ENCODE results near the gene OR52I2. TPM values are rescaled to one million over a fixed set of nuclear protein-coding genes. Genes with fewer than 3 reads are reported as not detected.

Gene OR52I2
- total and polyA plus RNA-seq, 3 experiments from 2014 or later: not detected

DNA sequence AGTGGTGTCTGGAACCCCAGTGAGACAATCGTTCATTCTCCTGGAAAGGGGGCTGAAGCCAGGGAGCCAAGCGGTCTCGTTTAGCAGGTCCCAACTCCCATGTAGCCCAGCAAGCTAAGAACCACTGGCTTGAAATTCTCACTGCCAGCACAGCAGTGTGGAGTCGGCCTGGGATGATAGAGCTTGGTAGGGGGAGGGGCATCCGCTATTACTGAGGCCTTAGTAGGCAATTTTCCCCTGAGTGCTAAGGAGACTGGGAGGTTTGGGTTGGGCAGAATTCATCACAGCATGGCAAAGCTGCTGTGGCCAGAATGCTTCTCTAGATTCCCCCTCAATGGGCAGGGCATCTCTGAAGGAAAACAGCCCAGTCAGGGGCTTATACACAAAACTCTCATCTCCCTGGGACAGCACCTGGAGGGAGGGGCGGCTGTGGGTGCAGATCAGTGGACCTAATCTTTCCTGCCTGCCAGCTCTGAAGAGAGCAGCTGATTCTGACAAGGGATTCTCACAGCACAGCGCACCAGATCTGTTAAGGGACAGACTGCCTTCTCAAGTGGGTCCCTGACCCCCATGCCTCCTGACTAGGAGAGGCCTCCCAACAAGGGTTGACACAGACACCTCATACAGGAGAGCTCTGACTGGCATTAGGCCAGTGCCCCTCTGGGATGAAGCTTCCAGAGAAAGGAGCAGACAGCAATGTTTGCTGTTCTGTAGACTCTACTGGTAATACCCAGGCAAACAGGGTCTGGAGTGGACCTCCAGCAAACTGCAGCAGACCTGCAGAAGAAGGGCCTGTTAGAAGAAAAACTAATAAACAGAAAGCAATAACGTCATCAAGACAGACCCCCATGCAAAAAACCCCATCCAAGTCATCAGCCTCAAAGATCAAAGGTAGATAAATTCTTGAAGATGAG is 21.8 kb upstream of the OR52I2 start:
- CTCF ChIA-PET: no interaction called here

DNA sequence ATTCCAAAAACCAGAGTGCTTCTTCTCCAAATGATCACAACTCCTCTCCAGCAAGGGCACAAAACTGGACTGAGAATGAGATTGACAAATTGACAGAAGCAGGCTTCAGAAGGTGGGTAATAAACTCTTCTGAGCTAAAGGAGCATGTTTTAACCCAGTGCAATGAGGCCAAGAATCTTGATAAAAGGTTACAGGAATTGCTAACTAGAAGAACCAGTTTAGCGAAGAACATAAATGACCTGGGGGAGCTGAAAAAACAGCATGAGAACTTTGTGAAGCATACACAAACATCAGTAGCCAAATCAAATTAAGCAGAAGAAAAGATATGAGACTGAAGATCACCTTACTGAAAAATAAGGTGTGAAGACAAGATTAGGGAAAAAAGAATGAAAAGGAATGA is 21.1 kb upstream of the OR52I2 start:
- Mint-ChIP-seq H3K36me3 (peaks cover 0 to 5% (median 0%) of the 10 kb centered on the region in 3 donors), H3K4me1 (no peaks in the 10 kb centered on the region), H3K27ac (no peak overlapping the region), H3K4me3 (no peak overlapping the region), H3K9me3 (peaks cover 0 to 12% (median 6%) of the 10 kb centered on the region in 5 donors), H3K27me3 (peaks cover 8 to 55% of the 10 kb centered on the region in 2 donors)
- Histone ChIP-seq H3K27ac (ENCODE audit: low read depth, low read length) (no peak overlapping the region), H3K9me3 (ENCODE audit: low read length) (no peaks in the 10 kb centered on the region), H3K4me3 (ENCODE audit: low read length) (no peak overlapping the region), H3K4me1 (ENCODE audit: insufficient read depth, low read length) (no peaks in the 10 kb centered on the region), H3K36me3 (ENCODE audit: insufficient read depth, low read length) (no peaks in the 10 kb centered on the region), H3K27me3 (ENCODE audit: insufficient read depth, low read length, poor library complexity, severe bottlenecking) (no peaks in the 10 kb centered on the region)
- DNase-seq: no peak
- ChIA-PET CTCF (no interaction called here), POLR2A (no interaction called here)

More for the DNA sequence above, 21.8 kb upstream of the OR52I2 start:
- no peak overlapping the region for H3K4me3 ChIP-seq (ENCODE audit: low read length)
- H3K27ac ChIP-seq (ENCODE audit: low read depth, low read length): no peak overlapping the region
- Mint-ChIP-seq H3K9me3 (peaks cover 0 to 12% (median 6%) of the 10 kb centered on the region in 5 donors), H3K27ac (no peak overlapping the region), H3K36me3 (peaks cover 0 to 5% (median 0%) of the 10 kb centered on the region in 3 donors), H3K4me3 (no peak overlapping the region), H3K4me1 (no peaks in the 10 kb centered on the region), H3K27me3 (peaks cover 12 to 58% of the 10 kb centered on the region in 2 donors)
- no peaks in the 10 kb centered on the region for H3K4me1 ChIP-seq (ENCODE audit: insufficient read depth, low read length)
- POLR2A ChIA-PET: no interaction called here
- H3K27me3 ChIP-seq (ENCODE audit: insufficient read depth, low read length, poor library complexity, severe bottlenecking): no peaks in the 10 kb centered on the region
- H3K9me3 ChIP-seq (ENCODE audit: low read length): no peaks in the 10 kb centered on the region
- no peaks in the 10 kb centered on the region for H3K36me3 ChIP-seq (ENCODE audit: insufficient read depth, low read length)
- no peak for DNase-seq

DNA sequence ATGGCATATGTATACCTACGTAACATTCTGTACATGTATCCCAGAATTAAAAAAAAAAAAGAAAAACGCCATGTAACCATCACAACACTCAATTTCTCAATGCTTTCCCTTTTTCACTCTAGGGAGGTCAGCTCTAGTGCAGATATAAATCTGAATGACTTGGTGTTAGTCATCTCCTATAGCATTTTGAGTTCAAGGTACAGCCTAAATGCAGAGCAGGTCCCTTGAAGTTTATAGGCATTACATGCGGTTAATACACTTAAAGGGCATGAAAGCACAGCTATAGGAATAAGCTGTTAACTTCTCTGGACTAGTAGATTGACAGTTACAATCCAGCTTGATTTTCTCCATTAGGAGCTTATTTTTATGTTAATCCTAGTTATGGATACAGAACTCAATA is 16.2 kb upstream of the OR52I2 start:
- H3K27me3 ChIP-seq (ENCODE audit: insufficient read depth, low read length, poor library complexity, severe bottlenecking): no peaks in the 10 kb centered on the region
- no peaks in the 10 kb centered on the region for H3K4me1 ChIP-seq (ENCODE audit: insufficient read depth, low read length)
- Mint-ChIP-seq H3K9me3 (peaks cover 0 to 12% (median 6%) of the 10 kb centered on the region in 5 donors), H3K36me3 (peaks cover 0 to 5% (median 0%) of the 10 kb centered on the region in 3 donors), H3K4me1 (no peaks in the 10 kb centered on the region), H3K27ac (no peak overlapping the region), H3K27me3 (peaks cover 10 to 32% of the 10 kb centered on the region in 2 donors), H3K4me3 (no peak overlapping the region)
- CTCF ChIA-PET: no interaction called here
- H3K27ac ChIP-seq (ENCODE audit: low read depth, low read length): no peak overlapping the region
- H3K36me3 ChIP-seq (ENCODE audit: insufficient read depth, low read length): no peaks in the 10 kb centered on the region
- no peak overlapping the region for H3K4me3 ChIP-seq (ENCODE audit: low read length)
- DNase-seq: no peak
- POLR2A ChIA-PET: no interaction called here
- H3K9me3 ChIP-seq (ENCODE audit: low read length): no peaks in the 10 kb centered on the region

DNA sequence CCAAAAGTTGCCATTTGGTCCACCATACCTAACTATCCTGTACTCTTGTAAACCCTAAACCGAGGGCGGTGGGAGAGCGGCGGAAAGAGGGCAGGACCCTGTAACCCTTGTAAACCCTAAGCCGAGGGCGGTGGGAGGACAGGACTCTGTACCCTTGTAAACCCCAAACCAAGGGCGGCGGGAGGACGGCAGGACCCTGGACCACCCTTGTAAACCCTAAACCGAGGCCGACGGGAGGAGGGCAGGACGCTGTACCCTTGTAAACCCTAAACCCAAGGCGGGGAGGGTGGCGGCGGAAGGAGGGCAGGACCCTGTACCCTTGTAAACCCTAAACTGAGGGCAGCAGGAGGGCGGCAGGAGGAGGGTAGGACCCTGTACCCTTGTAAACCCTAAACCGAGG is 12.5 kb upstream of the OR52I2 start:
- no peak overlapping the region for H3K27ac Mint-ChIP-seq
- H3K9me3 Mint-ChIP-seq: peaks cover 0 to 4% (median 2%) of the 10 kb centered on the region in 5 donors
- peaks cover 5 to 11% of the 10 kb centered on the region in 2 donors for H3K27me3 Mint-ChIP-seq

DNA sequence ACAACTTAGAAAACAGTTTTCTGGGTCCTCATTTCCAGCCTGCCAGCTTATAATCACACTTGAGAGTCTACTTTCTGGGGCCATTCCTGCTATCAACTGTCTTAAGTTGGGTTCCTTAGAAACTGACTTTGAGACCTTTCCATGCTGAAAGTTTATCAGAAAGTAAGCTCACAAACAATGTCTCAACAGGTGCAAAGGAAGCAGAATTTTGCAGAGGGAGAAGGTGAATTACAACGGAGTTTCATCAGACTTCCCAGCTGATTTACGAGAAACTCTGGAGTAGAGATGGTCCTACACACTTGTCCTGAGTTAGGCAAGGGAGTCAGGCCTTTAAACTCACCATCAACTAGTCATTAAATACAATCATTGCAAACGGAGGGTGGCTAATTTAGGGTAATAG is 4.7 kb upstream of the OR52I2 start:
- POLR2A ChIA-PET: no interaction called here
- Histone ChIP-seq H3K9me3 (ENCODE audit: low read length) (no peaks in the 10 kb centered on the region), H3K4me1 (ENCODE audit: insufficient read depth, low read length) (no peaks in the 10 kb centered on the region), H3K27me3 (ENCODE audit: insufficient read depth, low read length, poor library complexity, severe bottlenecking) (no peaks in the 10 kb centered on the region), H3K4me3 (ENCODE audit: low read length) (no peak overlapping the region), H3K27ac (ENCODE audit: low read depth, low read length) (no peak overlapping the region), H3K36me3 (ENCODE audit: insufficient read depth, low read length) (no peaks in the 10 kb centered on the region)
- Mint-ChIP-seq H3K36me3 (peaks cover 0 to 2% (median 0%) of the 10 kb centered on the region in 3 donors), H3K27me3 (peaks cover 13 to 39% of the 10 kb centered on the region in 2 donors), H3K4me1 (peaks cover 0 to 6% (median 4%) of the 10 kb centered on the region in 3 donors), H3K4me3 (no peak overlapping the region), H3K9me3 (no peaks in the 10 kb centered on the region), H3K27ac (no peak overlapping the region)
- CTCF ChIA-PET: no interaction called here
- no peak for DNase-seq

More for the DNA sequence above, 12.5 kb upstream of the OR52I2 start:
- no peak overlapping the region for H3K4me3 ChIP-seq (ENCODE audit: low read length)
- no peak overlapping the region for H3K27ac ChIP-seq (ENCODE audit: low read depth, low read length)
- ChIA-PET POLR2A (no interaction called here), CTCF (no interaction called here)
- H3K27me3 ChIP-seq (ENCODE audit: insufficient read depth, low read length, poor library complexity, severe bottlenecking): no peaks in the 10 kb centered on the region
- H3K36me3 ChIP-seq (ENCODE audit: insufficient read depth, low read length): no peaks in the 10 kb centered on the region
- DNase-seq: no peak
- H3K4me3 Mint-ChIP-seq: no peak overlapping the region
- no peaks in the 10 kb centered on the region for H3K9me3 ChIP-seq (ENCODE audit: low read length)
- H3K4me1 ChIP-seq (ENCODE audit: insufficient read depth, low read length): no peaks in the 10 kb centered on the region
- no peaks in the 10 kb centered on the region for H3K4me1 Mint-ChIP-seq
- peaks cover 0 to 4% (median 0%) of the 10 kb centered on the region in 3 donors for H3K36me3 Mint-ChIP-seq

DNA sequence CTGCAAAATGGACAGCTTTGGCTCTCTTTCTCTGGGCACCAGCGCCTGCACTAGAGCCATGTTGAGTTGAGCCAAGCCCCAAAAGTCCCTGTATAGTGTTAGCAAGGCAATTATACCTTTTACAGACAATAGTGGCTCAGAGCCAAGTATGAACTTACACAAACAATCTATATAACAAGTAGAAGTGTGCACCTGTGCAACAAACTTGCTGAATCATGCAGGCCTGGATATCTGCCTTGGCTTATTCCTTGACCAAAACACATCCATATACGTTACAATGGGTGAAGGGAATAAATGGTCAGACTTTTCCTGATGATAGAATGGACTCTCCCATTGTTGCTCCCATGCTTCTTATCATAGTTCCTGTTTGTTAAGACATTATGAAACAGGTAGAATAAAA is 3.8 kb upstream of the OR52I2 start:
- Mint-ChIP-seq H3K4me3 (no peak overlapping the region), H3K27me3 (peaks cover 13 to 45% of the 10 kb centered on the region in 2 donors), H3K36me3 (peaks cover 0 to 4% (median 0%) of the 10 kb centered on the region in 3 donors), H3K9me3 (no peaks in the 10 kb centered on the region), H3K4me1 (peaks cover 0 to 6% (median 4%) of the 10 kb centered on the region in 3 donors), H3K27ac (no peak overlapping the region)
- no peaks in the 10 kb centered on the region for H3K27me3 ChIP-seq (ENCODE audit: insufficient read depth, low read length, poor library complexity, severe bottlenecking)
- no peak overlapping the region for H3K4me3 ChIP-seq (ENCODE audit: low read length)
- ChIA-PET POLR2A (no interaction called here), CTCF (no interaction called here)
- H3K9me3 ChIP-seq (ENCODE audit: low read length): no peaks in the 10 kb centered on the region
- no peaks in the 10 kb centered on the region for H3K4me1 ChIP-seq (ENCODE audit: insufficient read depth, low read length)
- no peak overlapping the region for H3K27ac ChIP-seq (ENCODE audit: low read depth, low read length)
- no peak for DNase-seq
- H3K36me3 ChIP-seq (ENCODE audit: insufficient read depth, low read length): no peaks in the 10 kb centered on the region

DNA sequence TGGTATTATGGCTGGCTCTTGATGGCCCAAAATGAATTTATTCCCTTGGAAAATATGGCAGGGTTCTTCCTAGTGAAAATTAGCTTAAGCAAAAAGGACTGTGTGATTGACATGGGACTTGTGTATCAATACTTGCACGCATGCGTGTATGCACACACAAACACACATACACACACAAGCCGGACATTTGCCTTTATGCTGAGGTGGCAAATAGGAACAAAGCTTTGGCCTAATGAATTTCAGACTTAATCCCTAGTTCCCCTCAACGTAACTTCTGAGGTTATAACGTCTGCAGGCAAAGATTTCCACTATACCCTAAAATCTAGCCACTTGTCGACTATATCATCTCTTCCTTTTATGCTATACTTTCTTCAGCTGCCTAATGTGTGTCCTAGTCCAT is 2.9 kb upstream of the OR52I2 start:
- ChIA-PET CTCF (no interaction called here), POLR2A (no interaction called here)
- H3K4me1 ChIP-seq (ENCODE audit: insufficient read depth, low read length): no peaks in the 10 kb centered on the region
- Mint-ChIP-seq H3K27ac (no peak overlapping the region), H3K4me1 (peaks cover 0 to 6% (median 4%) of the 10 kb centered on the region in 3 donors), H3K36me3 (peaks cover 0 to 4% (median 0%) of the 10 kb centered on the region in 3 donors), H3K9me3 (no peaks in the 10 kb centered on the region), H3K4me3 (no peak overlapping the region), H3K27me3 (peaks cover 13 to 51% of the 10 kb centered on the region in 2 donors)
- no peaks in the 10 kb centered on the region for H3K9me3 ChIP-seq (ENCODE audit: low read length)
- no peak overlapping the region for H3K27ac ChIP-seq (ENCODE audit: low read depth, low read length)
- DNase-seq: no peak
- no peaks in the 10 kb centered on the region for H3K36me3 ChIP-seq (ENCODE audit: insufficient read depth, low read length)
- H3K4me3 ChIP-seq (ENCODE audit: low read length): no peak overlapping the region
- H3K27me3 ChIP-seq (ENCODE audit: insufficient read depth, low read length, poor library complexity, severe bottlenecking): no peaks in the 10 kb centered on the region

DNA sequence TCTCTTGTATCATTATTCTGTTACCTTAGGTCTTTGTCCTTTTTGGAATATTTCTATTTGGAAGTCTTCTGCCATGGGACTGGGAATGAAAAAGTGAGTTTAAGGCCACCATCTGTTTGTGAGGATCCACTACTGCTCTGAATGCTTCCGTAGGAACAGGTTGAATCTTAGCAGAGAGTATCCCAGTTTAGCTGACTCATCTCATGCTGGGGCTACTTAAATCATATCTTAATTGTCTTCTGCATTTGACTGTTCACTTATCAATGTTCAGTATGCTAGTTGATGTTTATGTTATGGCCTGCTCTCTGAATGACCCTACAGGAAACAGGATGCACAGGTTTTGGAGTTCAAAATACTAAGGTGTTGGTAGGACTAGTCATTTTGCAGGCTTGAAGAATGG is 1.4 kb upstream of the OR52I2 start:
- Histone ChIP-seq H3K4me3 (ENCODE audit: low read length) (no peak overlapping the region), H3K27me3 (ENCODE audit: insufficient read depth, low read length, poor library complexity, severe bottlenecking) (no peaks in the 10 kb centered on the region), H3K36me3 (ENCODE audit: insufficient read depth, low read length) (no peaks in the 10 kb centered on the region), H3K4me1 (ENCODE audit: insufficient read depth, low read length) (no peaks in the 10 kb centered on the region), H3K9me3 (ENCODE audit: low read length) (no peaks in the 10 kb centered on the region), H3K27ac (ENCODE audit: low read depth, low read length) (no peak overlapping the region)
- no peak overlapping the region for H3K4me3 Mint-ChIP-seq
- H3K27me3 Mint-ChIP-seq: peaks cover 10 to 60% of the 10 kb centered on the region in 2 donors
- H3K9me3 Mint-ChIP-seq: no peaks in the 10 kb centered on the region
- ChIA-PET CTCF (no interaction called here), POLR2A (no interaction called here)
- H3K4me1 Mint-ChIP-seq: peaks cover 0 to 6% (median 4%) of the 10 kb centered on the region in 3 donors
- DNase-seq: no peak
- H3K27ac Mint-ChIP-seq: no peak overlapping the region
- peaks cover 0 to 4% (median 0%) of the 10 kb centered on the region in 3 donors for H3K36me3 Mint-ChIP-seq
